ENCODE data around the gene SLC22A5.

Gene SLC22A5

GRCh38 chr5:132408456-132408855 is 38.9 kb downstream of the SLC22A5 start:
- H3K27ac ChIP-seq = peak overlapping the region; percentile 98
- no peak for TF ChIP-seq CTCF (conservative IDR thresholded peaks at IDR 0.05)

- peak overlapping the region; percentile 98 for H3K27ac ChIP-seq
- no peak for TF ChIP-seq CTCF (conservative IDR thresholded peaks at IDR 0.05)
These were observed 39.5 kb downstream of the SLC22A5 start for GRCh38 chr5:132408965-132409364.

GRCh38 chr5:132410451-132411303 is 41.2 kb downstream of the SLC22A5 start:
- H3K27ac ChIP-seq = peak overlapping the region; percentile 98
- TF ChIP-seq CTCF (conservative IDR thresholded peaks at IDR 0.05) = peak; percentile 77

- no peak for TF ChIP-seq CTCF (conservative IDR thresholded peaks at IDR 0.05)
- H3K27ac ChIP-seq = peak overlapping the region; percentile 98
These were observed 41.9 kb downstream of the SLC22A5 start for GRCh38 chr5:132411304-132412013.

GRCh38 chr5:132413567-132413966 is 44.1 kb downstream of the SLC22A5 start:
- peak overlapping the region; percentile 61 for H3K27ac ChIP-seq

GRCh38 chr5:132414634-132415378 is 45.3 kb downstream of the SLC22A5 start:
- peak overlapping the region; percentile 61 for H3K27ac ChIP-seq
- TF ChIP-seq CTCF (conservative IDR thresholded peaks at IDR 0.05) = no peak

More at GRCh38 chr5:132413567-132413966, 44.1 kb downstream of the SLC22A5 start:
- no peak for TF ChIP-seq CTCF (conservative IDR thresholded peaks at IDR 0.05)

- peak overlapping the region; percentile 61 for H3K27ac ChIP-seq
These were observed 46.0 kb downstream of the SLC22A5 start for GRCh38 chr5:132415516-132415915.

Data from VCaP (cell line).